Activated CD4-positive, alpha-beta memory T cell treated with anti-CD3 and anti-CD28 coated beads for 36 hours (primary cell): ENCODE measurements around the gene LRRC28. TPM values are rescaled to one million over a fixed set of nuclear protein-coding genes. Genes with fewer than 3 reads are reported as not detected.

Source experiments
- CTCF ChIA-PET: fragments of 350-600 bp; sonication (Branson Sonifier 250); formaldehyde crosslinking; loops from one replicate; lab custom pipeline; 2021; ENCODE audit warnings: antibody characterized with exemption, inconsistent platforms; lab: Charles Lee
- POLR2A ChIA-PET: fragments of 350-600 bp; sonication (Branson Sonifier 250); formaldehyde crosslinking; loops from one replicate; lab custom pipeline; 2021; ENCODE audit warnings: antibody characterized with exemption; lab: Charles Lee
- DNase-seq: peaks from one replicate; pipeline ENCODE4 v3.0.0-alpha.2; 2020
- H3K27ac Mint-ChIP-seq: one replicate; pipeline ENCODE4 v1.8.0; 2021; ENCODE audit warnings: mixed read lengths
- H3K27me3 Mint-ChIP-seq: one replicate; pipeline ENCODE4 v1.8.0; 2021; ENCODE audit warnings: mixed read lengths
- H3K36me3 Mint-ChIP-seq: one replicate; pipeline ENCODE4 v1.8.0; 2021; ENCODE audit warnings: mixed read lengths
- H3K4me1 Mint-ChIP-seq: one replicate; pipeline ENCODE4 v1.8.0; 2021; ENCODE audit warnings: low read depth, mixed read lengths
- H3K4me3 Mint-ChIP-seq: one replicate; pipeline ENCODE4 v1.8.0; 2021; ENCODE audit warnings: mild to moderate bottlenecking, mixed read lengths
- H3K9me3 Mint-ChIP-seq: one replicate; pipeline ENCODE4 v1.8.0; 2021; ENCODE audit warnings: mixed read lengths
- intact Hi-C: fragments of 100-400 bp; cut with micrococcal nuclease; formaldehyde crosslinking; loops from one replicate; pipeline ENCODE4 v1.15.1; 2023
- total RNA-seq, 2 experiments: library from RNA; stranded (reverse); gene quantifications; one replicate each; pipeline ENCODE4 v1.2.3, GENCODE V29; 2021

LRRC28 gene
- total RNA-seq, 2 experiments from 2014 or later, result 21.5 to 22.6 TPM

DNA sequence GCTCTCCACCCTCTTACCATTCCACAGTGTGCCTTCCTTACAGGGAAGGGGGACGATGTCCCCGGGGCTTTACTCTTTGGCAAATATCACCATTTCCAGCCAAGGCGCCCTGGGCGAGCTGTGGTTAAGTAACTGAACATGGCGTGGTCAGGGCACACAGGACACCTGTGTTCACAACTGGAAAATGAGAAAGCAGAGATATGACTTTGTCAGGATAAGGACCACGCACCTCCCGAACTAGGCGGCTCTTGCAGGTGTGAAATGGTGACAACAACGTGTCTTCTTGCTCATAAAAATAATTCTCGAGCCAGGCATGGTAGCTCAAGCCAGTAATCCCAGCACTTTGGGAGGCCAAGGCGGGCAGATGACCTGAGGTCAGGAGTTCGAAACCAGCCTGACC, 154.8 kb downstream of the LRRC28 start:
- CTCF ChIA-PET, result interaction anchor here (1.2 kb wide), 1 partner anchor 99 kb away, joined by 3 read pairs; no protein-coding TSS in a partner anchor
- intact Hi-C loops, result no loop called here

DNA sequence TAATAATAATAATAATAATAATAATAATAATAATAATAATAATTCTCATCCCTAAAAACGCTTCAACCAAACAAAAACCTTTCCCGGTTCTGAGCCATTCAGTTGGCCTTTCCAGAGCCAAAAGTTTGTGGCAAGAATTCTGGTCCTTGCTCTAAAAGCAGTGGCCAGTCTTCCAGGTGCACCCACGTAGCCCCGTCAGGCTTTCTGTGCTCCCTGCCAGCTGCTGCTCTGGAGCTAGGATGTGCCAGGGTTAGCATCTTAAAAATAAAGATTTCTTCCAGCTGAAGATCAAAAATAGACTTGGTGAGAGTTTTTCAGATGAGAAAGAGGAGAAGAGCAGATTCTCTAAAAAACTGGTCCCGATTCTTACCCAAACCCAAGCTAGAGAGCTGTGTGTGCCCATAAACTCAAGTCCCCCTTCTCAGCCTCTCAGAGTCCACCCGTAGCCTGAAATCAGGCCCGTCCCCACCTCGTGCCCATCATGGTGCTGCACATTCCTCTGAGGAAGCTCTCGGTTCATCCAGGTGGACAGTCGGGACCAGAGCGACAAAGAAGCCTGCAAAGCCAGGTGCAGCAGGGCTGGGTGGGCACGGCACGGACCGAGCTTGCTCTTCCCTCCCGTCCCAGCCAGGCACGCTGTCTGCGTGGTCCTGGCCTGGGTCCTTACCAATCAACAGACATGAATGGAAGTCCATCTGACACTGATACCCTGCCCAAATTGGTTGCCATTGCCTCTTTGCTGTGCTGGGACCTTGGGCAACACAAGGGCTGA, 155.6 kb downstream of the LRRC28 start:
- Mint-ChIP-seq H3K4me3 (no peak overlapping the region), H3K4me1 (peaks cover 3% of the 10 kb centered on the region), H3K9me3 (no peaks in the 10 kb centered on the region), H3K27ac (no peak overlapping the region), H3K27me3 (no peaks in the 10 kb centered on the region), H3K36me3 (no peaks in the 10 kb centered on the region)
- DNase-seq, result no peak
- intact Hi-C loops, result no loop called here
- ChIA-PET POLR2A (interaction anchor here (1.5 kb wide), 1 partner anchor 13 kb away, joined by 3 read pairs; no protein-coding TSS in a partner anchor), CTCF (interaction anchor here (1.2 to 1.6 kb wide), 2 partner anchors 98 to 298 kb away, joined by 3 to 5 read pairs; no protein-coding TSS in a partner anchor)

More for the DNA sequence above, 154.8 kb downstream of the LRRC28 start:
- H3K27me3 Mint-ChIP-seq, result no peaks in the 10 kb centered on the region
- H3K4me1 Mint-ChIP-seq, result peaks cover 3% of the 10 kb centered on the region
- POLR2A ChIA-PET, result interaction anchor here (1.5 kb wide), 1 partner anchor 13 kb away, joined by 3 read pairs; no protein-coding TSS in a partner anchor
- H3K9me3 Mint-ChIP-seq, result no peaks in the 10 kb centered on the region
- H3K27ac Mint-ChIP-seq, result no peak overlapping the region
- no peak overlapping the region for H3K4me3 Mint-ChIP-seq
- H3K36me3 Mint-ChIP-seq, result no peaks in the 10 kb centered on the region
- no peak for DNase-seq

DNA sequence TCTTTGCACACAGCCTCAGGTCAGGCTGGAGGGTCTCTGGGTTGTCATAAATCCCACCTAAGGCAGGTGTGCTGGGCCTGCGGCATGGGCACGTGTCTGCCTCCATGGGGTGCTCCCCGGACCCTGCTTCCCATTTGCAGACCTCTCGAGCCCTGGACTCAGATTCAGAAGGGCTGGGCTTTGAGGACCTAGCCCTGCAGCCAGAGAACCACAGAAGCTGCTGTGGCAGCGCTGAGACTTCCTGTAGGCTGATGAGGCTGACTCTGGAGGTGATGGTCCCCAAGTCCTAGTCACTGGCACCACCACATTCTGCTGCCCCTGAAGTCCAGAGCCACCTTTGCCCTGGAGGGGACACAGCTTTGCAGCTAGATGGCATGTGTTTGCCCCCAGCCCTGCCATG, 156.4 kb downstream of the LRRC28 start:
- intact Hi-C loops, result no loop called here
- H3K4me1 Mint-ChIP-seq, result peaks cover 3% of the 10 kb centered on the region
- no peaks in the 10 kb centered on the region for H3K9me3 Mint-ChIP-seq
- H3K27me3 Mint-ChIP-seq, result no peaks in the 10 kb centered on the region
- no peak overlapping the region for H3K4me3 Mint-ChIP-seq
- H3K36me3 Mint-ChIP-seq, result no peaks in the 10 kb centered on the region
- no peak for DNase-seq
- ChIA-PET CTCF (interaction anchor here (1.6 kb wide), 1 partner anchor 297 kb away, joined by 5 read pairs; no protein-coding TSS in a partner anchor), POLR2A (interaction anchor here (1.5 kb wide), 1 partner anchor 14 kb away, joined by 3 read pairs; no protein-coding TSS in a partner anchor)
- H3K27ac Mint-ChIP-seq, result no peak overlapping the region

DNA sequence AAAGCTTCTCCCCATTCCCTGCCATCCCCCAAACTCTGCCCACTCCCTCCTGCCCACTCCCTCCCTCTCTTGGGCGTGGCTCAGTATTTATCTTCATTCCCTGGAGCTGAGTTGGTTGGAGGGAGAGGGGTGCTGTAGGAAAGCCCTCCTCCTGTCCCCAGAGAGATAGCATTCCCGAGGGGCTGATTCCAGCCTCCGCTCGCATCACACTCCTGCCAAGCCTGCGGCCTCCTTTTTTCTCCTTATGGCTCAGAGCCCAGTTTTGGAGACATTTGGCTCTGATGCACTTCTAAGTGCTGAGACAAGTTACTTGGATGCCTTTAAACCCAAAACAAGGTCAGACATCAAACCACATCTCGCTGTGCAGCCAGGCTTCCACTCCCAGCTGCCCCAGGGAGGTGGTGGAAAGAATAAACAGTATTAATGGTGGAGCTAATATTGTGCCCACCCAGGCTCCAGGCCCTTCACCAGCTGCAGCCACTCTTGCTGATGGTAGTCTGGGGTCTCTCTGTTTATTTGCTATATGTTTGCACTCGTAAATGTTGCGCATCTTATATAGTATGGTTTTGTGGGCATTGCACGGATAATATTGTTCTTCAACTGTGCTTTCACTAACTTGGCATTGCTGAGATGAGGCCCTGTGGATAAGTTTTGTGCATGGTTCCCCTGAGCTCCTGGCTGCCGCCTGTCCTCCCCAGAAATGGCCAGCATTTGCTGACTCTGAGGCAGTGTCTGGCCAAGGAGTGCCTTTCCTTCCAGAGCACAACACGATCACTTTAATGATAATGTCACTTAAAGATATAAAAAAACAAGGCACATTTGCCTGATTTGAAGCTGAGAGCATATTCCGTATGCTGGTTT, 157.2 kb downstream of the LRRC28 start:
- H3K27ac Mint-ChIP-seq, result no peak overlapping the region
- H3K36me3 Mint-ChIP-seq, result no peaks in the 10 kb centered on the region
- intact Hi-C loops, result no loop called here
- no peak overlapping the region for H3K4me3 Mint-ChIP-seq
- H3K9me3 Mint-ChIP-seq, result no peaks in the 10 kb centered on the region
- H3K27me3 Mint-ChIP-seq, result no peaks in the 10 kb centered on the region
- no peak for DNase-seq
- CTCF ChIA-PET, result interaction anchor here (0.6 to 1.7 kb wide), 2 partner anchors 44 to 296 kb away, joined by 3 to 8 read pairs; no protein-coding TSS in a partner anchor
- H3K4me1 Mint-ChIP-seq, result peaks cover 3% of the 10 kb centered on the region
- POLR2A ChIA-PET, result interaction anchor here (0.7 kb wide), 1 partner anchor 314 kb away, joined by 3 read pairs; no protein-coding TSS in a partner anchor

DNA sequence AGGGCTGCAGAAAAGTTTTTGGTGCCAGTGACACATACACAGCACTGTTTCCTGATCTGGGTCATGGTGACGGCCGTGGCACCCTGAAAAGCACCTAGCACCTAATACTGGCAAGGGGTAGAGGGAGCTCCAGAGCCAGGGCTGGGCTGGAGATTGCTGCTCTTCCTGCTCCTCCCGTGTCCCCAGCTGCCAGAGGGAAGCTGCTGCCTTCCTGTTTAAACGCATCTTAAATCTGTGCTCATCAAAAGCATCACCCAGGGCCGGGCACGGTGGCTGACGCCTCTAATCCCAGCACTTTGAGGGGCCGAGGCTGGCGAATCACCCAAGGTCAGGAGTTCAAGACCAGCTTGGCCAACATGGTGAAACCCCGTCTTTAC, 157.8 kb downstream of the LRRC28 start:
- peak; percentile 42 for DNase-seq
- H3K27me3 Mint-ChIP-seq, result no peaks in the 10 kb centered on the region
- ChIA-PET POLR2A (interaction anchor here (0.7 kb wide), 1 partner anchor 314 kb away, joined by 3 read pairs; no protein-coding TSS in a partner anchor), CTCF (interaction anchor here (0.6 to 1.7 kb wide), 3 partner anchors 17 to 295 kb away, joined by 3 to 8 read pairs (median 3); no protein-coding TSS in a partner anchor)
- intact Hi-C loops, result no loop called here
- H3K4me1 Mint-ChIP-seq, result peaks cover 3% of the 10 kb centered on the region
- H3K9me3 Mint-ChIP-seq, result no peaks in the 10 kb centered on the region
- H3K27ac Mint-ChIP-seq, result no peak overlapping the region
- H3K4me3 Mint-ChIP-seq, result no peak overlapping the region
- no peaks in the 10 kb centered on the region for H3K36me3 Mint-ChIP-seq

DNA sequence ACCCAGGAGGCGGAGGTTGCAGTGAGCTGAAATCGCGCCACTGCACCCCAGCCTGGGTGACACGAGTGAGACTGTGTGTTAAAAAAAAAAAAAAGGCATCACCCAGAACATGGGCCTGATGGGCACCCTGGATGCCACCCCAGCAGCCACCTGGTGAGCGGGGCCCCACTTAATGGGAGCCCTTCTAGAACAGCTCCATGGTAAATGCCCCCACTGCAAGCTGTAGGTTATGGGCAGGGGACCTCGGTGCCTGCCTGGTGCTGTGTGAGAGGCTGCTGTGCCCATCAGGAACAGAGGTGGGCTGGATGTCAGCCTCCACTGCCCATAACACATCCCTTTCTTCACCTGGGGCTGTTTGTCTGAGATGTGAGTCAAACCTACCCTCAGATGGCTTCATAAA, 158.3 kb downstream of the LRRC28 start:
- Mint-ChIP-seq H3K36me3 (no peaks in the 10 kb centered on the region), H3K27ac (no peak overlapping the region), H3K4me1 (peaks cover 3% of the 10 kb centered on the region), H3K9me3 (no peaks in the 10 kb centered on the region), H3K27me3 (no peaks in the 10 kb centered on the region), H3K4me3 (no peak overlapping the region)
- POLR2A ChIA-PET, result no interaction called here
- CTCF ChIA-PET, result interaction anchor here (1.2 to 1.7 kb wide), 2 partner anchors 16 to 295 kb away, joined by 3 to 8 read pairs; no protein-coding TSS in a partner anchor
- intact Hi-C loops, result no loop called here
- DNase-seq, result no peak

DNA sequence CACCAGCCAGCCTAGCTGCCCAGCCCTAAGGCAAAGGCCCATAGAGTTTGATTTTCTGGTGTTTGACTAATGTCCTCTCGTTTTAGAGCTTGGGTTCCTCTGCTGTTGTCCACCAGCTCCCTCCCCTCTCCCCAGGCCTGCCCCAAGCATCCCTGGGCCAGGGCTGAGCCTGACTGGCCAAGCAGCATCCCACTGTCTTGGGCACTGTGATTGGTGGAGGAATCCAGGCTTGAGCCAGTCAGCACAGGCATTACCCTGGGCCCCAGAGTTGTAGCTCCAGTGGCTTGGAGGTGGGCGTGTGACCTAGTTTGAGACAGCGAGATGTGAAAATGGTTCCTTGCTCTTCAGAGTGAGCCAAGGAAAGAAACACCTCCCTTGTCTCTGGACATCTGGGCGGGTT, 159.2 kb downstream of the LRRC28 start:
- Mint-ChIP-seq H3K27ac (no peak overlapping the region), H3K4me3 (no peak overlapping the region), H3K9me3 (no peaks in the 10 kb centered on the region), H3K36me3 (no peaks in the 10 kb centered on the region), H3K27me3 (no peaks in the 10 kb centered on the region), H3K4me1 (peaks cover 3% of the 10 kb centered on the region)
- intact Hi-C loops, result no loop called here
- POLR2A ChIA-PET, result no interaction called here
- peak; percentile 34 for DNase-seq
- CTCF ChIA-PET, result interaction anchor here (1.2 kb wide), 1 partner anchor 15 kb away, joined by 3 read pairs; no protein-coding TSS in a partner anchor

DNA sequence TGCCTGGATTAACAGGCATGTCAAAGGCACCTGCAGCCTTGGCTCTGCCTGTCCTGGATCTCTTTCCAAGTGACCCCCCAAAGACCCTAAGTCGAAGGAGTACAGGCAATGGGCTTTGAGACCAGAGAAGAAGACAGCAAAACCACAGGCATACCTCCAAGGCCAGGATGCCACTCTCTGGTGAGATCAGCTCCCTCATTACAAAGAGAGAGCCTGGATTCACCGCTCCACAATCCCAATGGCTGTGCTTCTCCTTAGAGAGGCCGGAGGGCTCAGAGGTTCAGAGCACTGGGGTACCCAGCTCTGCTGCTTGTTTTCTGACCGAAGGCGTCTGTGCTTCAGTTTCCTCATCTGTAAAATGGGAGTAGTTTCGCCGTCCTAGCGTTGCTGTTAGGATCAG, 160.0 kb downstream of the LRRC28 start:
- H3K4me1 Mint-ChIP-seq, result peaks cover 3% of the 10 kb centered on the region
- no peaks in the 10 kb centered on the region for H3K27me3 Mint-ChIP-seq
- intact Hi-C loops, result no loop called here
- CTCF ChIA-PET, result interaction anchor here (1.3 kb wide), 1 partner anchor 292 kb away, joined by 4 read pairs; no protein-coding TSS in a partner anchor
- no peaks in the 10 kb centered on the region for H3K9me3 Mint-ChIP-seq
- H3K36me3 Mint-ChIP-seq, result no peaks in the 10 kb centered on the region
- DNase-seq, result no peak
- POLR2A ChIA-PET, result no interaction called here
- H3K4me3 Mint-ChIP-seq, result no peak overlapping the region
- no peak overlapping the region for H3K27ac Mint-ChIP-seq

DNA sequence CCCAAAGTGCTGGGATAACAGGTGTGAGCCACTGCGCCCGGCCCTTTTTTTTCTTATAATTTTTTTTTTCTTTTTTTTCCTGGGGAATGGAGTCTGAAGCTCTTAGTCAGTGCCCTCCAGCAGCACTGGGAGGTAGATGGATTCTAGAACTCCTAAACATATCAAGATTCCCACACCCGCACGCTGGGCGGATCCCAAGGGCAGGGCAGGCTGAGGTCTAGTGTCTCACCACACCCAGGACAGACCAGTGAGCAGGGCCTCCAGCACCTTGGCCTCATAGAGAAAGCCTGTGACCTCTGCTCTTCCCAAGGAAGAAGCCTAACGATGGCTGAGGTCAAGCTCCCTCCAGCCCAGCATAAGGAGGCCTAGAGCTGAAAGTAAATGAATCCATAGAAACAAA, 160.8 kb downstream of the LRRC28 start:
- intact Hi-C loops, result no loop called here
- H3K27ac Mint-ChIP-seq, result no peak overlapping the region
- no peak overlapping the region for H3K4me3 Mint-ChIP-seq
- no peaks in the 10 kb centered on the region for H3K36me3 Mint-ChIP-seq
- ChIA-PET POLR2A (no interaction called here), CTCF (interaction anchor here (1.3 kb wide), 1 partner anchor 291 kb away, joined by 4 read pairs; no protein-coding TSS in a partner anchor)
- H3K4me1 Mint-ChIP-seq, result peaks cover 3% of the 10 kb centered on the region
- DNase-seq, result no peak
- no peaks in the 10 kb centered on the region for H3K27me3 Mint-ChIP-seq
- H3K9me3 Mint-ChIP-seq, result no peaks in the 10 kb centered on the region

DNA sequence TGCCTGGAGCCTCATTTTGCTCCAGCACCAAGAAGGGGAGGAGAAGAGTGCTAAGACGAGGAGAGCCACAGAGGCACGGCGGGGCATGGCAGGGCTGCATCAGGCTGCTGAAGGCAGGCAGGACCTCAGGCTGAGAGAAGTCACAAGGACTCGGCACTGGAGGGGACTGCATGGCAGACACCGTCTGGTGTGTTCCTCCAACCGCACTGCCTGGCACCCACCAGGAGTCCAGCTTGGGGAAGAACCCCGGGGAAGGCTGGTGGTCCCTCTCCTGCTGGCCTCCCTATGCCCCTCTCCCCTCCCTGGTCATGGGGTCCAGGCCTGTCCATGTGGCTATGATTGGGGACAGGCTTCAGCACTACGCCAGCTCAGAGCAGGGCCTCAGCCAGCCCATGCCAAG, 161.3 kb downstream of the LRRC28 start:
- Mint-ChIP-seq H3K27me3 (no peaks in the 10 kb centered on the region), H3K4me3 (no peak overlapping the region), H3K9me3 (no peaks in the 10 kb centered on the region), H3K36me3 (no peaks in the 10 kb centered on the region), H3K4me1 (peaks cover 3% of the 10 kb centered on the region), H3K27ac (no peak overlapping the region)
- intact Hi-C loops, result no loop called here
- CTCF ChIA-PET, result no interaction called here
- DNase-seq, result no peak
- POLR2A ChIA-PET, result no interaction called here

DNA sequence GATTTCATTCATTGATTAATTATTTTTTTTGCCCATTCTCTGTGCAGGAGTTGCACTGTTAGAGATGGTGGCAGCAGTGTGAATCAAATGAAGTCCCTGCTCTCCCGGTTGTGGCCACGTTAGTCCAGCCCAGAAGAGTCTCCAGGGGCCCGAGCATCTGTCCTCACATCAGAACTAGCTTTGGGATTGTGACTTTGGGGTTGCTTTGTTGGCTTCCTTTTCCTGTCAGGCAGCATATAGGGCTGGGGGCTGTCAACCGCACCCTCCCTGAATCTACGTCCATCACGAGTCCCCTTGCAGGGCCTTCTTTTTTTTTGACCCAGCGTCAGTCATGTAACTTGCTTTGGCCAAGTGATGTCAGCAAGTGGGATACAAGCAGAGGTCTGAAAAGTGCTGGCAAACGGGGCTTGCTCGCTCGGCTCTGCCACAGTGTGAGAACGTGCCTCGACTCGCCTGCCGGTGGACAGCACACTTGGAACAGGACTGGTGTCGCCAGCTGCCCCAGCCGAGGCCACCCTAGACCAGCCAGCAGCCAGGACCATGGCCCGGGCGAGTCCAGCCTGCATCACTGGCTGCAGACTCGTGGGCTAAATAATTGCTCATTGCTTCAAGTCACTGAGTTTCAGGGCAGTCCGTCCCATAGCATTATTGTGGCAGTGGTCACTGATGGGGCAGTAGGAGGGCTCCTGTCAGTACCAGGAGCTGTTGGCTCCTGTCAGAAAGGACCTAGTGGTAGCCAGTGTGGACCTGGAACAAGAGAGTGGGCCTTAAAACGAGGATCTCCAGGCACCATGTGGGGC, 162.9 kb downstream of the LRRC28 start:
- ChIA-PET CTCF (no interaction called here), POLR2A (no interaction called here)
- no peak for DNase-seq
- Mint-ChIP-seq H3K4me1 (peaks cover 3% of the 10 kb centered on the region), H3K36me3 (no peaks in the 10 kb centered on the region), H3K4me3 (no peak overlapping the region), H3K27me3 (no peaks in the 10 kb centered on the region), H3K9me3 (peaks cover 6% of the 10 kb centered on the region), H3K27ac (no peak overlapping the region)
- intact Hi-C loops, result no loop called here
